HepG2 (cell line): Measurements from ENCODE around the gene PNPLA3. TPM values are rescaled to one million over a fixed set of nuclear protein-coding genes. Genes with fewer than 3 reads are reported as not detected.

ENCODE experiments used
- AKAP8 ChIP-seq: sonication (generic); formaldehyde crosslinking; IDR thresholded peaks from 2 replicates; pipeline ENCODE4 v1.5.1; 2020; ENCODE audit warnings: mild to moderate bottlenecking, missing genetic modification reagents
- DR1 ChIP-seq: sonication (generic); formaldehyde crosslinking; IDR thresholded peaks from 2 replicates; pipeline ENCODE4 v1.8.0; 2021; ENCODE audit warnings: mild to moderate bottlenecking, missing genetic modification reagents, inconsistent platforms
- FOXA3 ChIP-seq: IDR thresholded peaks from 2 replicates; pipeline ENCODE4 v1.6.1; 2016; ENCODE audit warnings: missing genetic modification reagents, missing compliant biosample characterization
- HNRNPK ChIP-seq: fragments of 200-400 bp; formaldehyde crosslinking; IDR thresholded peaks from 2 replicates; pipeline ENCODE4 v1.6.1; 2018; ENCODE audit warnings: low read length, low read depth, moderate library complexity, mild to moderate bottlenecking; ENCODE audit not compliant: poor library complexity, severe bottlenecking
- ISL2 ChIP-seq: sonication (generic); formaldehyde crosslinking; IDR thresholded peaks from 2 replicates; pipeline ENCODE4 v1.5.0; 2020; ENCODE audit warnings: missing genetic modification reagents
- MXI1 ChIP-seq: IDR thresholded peaks from 3 replicates; pipeline ENCODE4 v1.6.1; 2012; ENCODE audit warnings: low read depth, low read length, inconsistent platforms, borderline replicate concordance
- NFYB ChIP-seq: sonication (generic); formaldehyde crosslinking; IDR thresholded peaks from 2 replicates; pipeline ENCODE4 v1.4.0; 2020; ENCODE audit warnings: missing genetic modification reagents
- NFYC ChIP-seq: IDR thresholded peaks from 2 replicates; pipeline ENCODE4 v1.6.1; 2016; ENCODE audit warnings: missing genetic modification reagents, missing compliant biosample characterization
- PAWR ChIP-seq: sonication (generic); formaldehyde crosslinking; IDR thresholded peaks from 2 replicates; pipeline ENCODE4 v1.4.0; 2020; ENCODE audit warnings: missing genetic modification reagents, mild to moderate bottlenecking, borderline replicate concordance
- PHB2 ChIP-seq: fragments of 450-650 bp; IDR thresholded peaks from 2 replicates; pipeline ENCODE4 v1.6.1; 2018; ENCODE audit not compliant: partially characterized antibody
- RNF2 ChIP-seq: fragments of 450-650 bp; conservative IDR thresholded peaks from 2 replicates; pipeline ENCODE4 v1.6.1; 2016; ENCODE audit warnings: low read depth
- SMARCC2 ChIP-seq: fragments of 450-650 bp; IDR thresholded peaks from 2 replicates; pipeline ENCODE4 v1.6.1; 2017; ENCODE audit warnings: antibody characterized with exemption, mild to moderate bottlenecking
- ZBTB42 ChIP-seq: sonication (generic); formaldehyde crosslinking; IDR thresholded peaks from 2 replicates; pipeline ENCODE4 v1.5.0; 2020; ENCODE audit warnings: mild to moderate bottlenecking, missing genetic modification reagents
- ZNF263 ChIP-seq: sonication (generic); formaldehyde crosslinking; IDR thresholded peaks from 2 replicates; pipeline ENCODE4 v1.4.0; 2020; ENCODE audit warnings: missing genetic modification reagents
- ZNF782 ChIP-seq: sonication (generic); formaldehyde crosslinking; IDR thresholded peaks from 2 replicates; pipeline ENCODE4 v1.4.0; 2020; ENCODE audit warnings: missing genetic modification reagents, mild to moderate bottlenecking, borderline replicate concordance
- polyA plus RNA-seq, 8 experiments: library from polyadenylated mRNA; depleted of rRNA in 3 of 8; stranded (reverse) in 7 of 8; unstranded in 1 of 8; fragments of >200 nt; fragmentation: Illumina TruSeq in 4 of 8; extraction: Trizol in 4 of 8; gene quantifications; 2 replicates each; pipeline versions ENCODE4 v1.2.1 to v1.2.3, GENCODE V29; 2011 to 2016; ENCODE audit warnings: low read depth in 4 of 8, missing spikeins in 1 of 8, mixed read lengths in 1 of 8; ENCODE audit not compliant: insufficient read depth in 1 of 8
- total RNA-seq, 5 experiments: library from RNA; depleted of rRNA; stranded (reverse); fragments of >200 nt; fragmentation: Illumina TruSeq; extraction: Trizol; gene quantifications; 2 replicates each; pipeline ENCODE4 v1.2.3, GENCODE V29; 2016; ENCODE audit warnings: low read depth in 1 of 5
- TF ChIP-seq, protein P1 (sequence below): sonication (generic); formaldehyde crosslinking; IDR thresholded peaks from 2 replicates; pipeline ENCODE4 v1.4.0; 2020; ENCODE audit warnings: missing genetic modification reagents
- TF ChIP-seq, protein P2 (sequence below): sonication (generic); formaldehyde crosslinking; IDR thresholded peaks from 2 replicates; pipeline ENCODE4 v1.5.1; 2020; ENCODE audit warnings: mild to moderate bottlenecking, missing genetic modification reagents, moderate library complexity
- TF ChIP-seq, protein P3 (sequence below), 2 experiments: sonication (generic) in 1 of 2; formaldehyde crosslinking in 1 of 2; IDR thresholded peaks; 2 replicates each; pipeline versions ENCODE4 v1.5.1 to v1.6.1; 2011 to 2020; ENCODE audit warnings: borderline replicate concordance in 1 of 2, low read depth in 1 of 2, low read length in 1 of 2, mild to moderate bottlenecking in 1 of 2, missing genetic modification reagents in 1 of 2, moderate library complexity in 1 of 2
- TF ChIP-seq, protein P4 (sequence below): sonication (generic); formaldehyde crosslinking; IDR thresholded peaks from 2 replicates; pipeline ENCODE4 v1.5.1; 2020; ENCODE audit warnings: mild to moderate bottlenecking, missing genetic modification reagents, borderline replicate concordance

PNPLA3 gene
- total and polyA plus RNA-seq, 2 of the 13 experiments (the other 11 are each of a cell fraction or from before 2014, with no cell fraction given), result 16.9 to 19.8 TPM

DNA sequence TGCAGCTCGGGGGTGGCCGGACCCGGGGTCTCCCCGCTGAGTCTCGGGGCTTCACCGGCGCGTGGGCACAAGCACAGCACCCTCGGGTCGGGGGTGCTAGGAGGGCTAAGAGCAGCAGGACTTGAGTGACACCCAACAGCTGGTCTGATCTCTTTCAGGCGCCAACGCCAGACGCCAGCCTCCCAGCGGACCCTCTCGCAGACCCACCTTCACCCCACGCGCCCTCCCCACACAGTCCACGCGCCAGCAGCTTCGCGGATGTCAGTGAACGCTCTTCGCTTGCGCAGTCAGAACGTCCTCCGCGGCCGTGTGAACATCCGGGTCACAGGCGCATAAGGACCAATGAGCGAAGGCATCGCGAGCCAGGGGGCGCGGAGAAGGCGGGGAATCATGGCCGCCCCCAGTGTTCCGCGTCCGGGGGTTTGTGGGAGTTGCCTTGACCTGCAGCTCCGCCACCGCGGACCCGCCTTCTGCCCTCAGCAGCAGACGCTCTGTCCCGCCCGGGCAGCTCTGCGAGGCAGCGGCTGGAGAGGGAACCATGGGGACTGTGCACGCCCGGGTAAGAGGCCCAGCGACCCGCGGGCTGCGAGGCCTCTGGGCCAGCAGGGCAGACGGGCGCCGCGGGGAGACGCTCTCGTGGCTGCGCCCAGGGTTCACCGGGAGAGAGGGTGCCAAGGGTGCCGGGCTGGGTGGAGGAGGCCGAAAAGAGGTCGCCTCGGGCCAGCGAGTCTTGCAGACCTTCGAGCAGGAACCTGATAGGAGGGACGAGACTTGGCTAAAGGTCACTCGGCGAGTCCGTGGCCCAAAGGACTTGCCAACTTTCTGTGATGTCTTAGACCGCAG, 31.7 kb downstream of the PNPLA3 start, which contains the start of gene SAMM50 (continued):
- TF ChIP-seq, protein P1, sequence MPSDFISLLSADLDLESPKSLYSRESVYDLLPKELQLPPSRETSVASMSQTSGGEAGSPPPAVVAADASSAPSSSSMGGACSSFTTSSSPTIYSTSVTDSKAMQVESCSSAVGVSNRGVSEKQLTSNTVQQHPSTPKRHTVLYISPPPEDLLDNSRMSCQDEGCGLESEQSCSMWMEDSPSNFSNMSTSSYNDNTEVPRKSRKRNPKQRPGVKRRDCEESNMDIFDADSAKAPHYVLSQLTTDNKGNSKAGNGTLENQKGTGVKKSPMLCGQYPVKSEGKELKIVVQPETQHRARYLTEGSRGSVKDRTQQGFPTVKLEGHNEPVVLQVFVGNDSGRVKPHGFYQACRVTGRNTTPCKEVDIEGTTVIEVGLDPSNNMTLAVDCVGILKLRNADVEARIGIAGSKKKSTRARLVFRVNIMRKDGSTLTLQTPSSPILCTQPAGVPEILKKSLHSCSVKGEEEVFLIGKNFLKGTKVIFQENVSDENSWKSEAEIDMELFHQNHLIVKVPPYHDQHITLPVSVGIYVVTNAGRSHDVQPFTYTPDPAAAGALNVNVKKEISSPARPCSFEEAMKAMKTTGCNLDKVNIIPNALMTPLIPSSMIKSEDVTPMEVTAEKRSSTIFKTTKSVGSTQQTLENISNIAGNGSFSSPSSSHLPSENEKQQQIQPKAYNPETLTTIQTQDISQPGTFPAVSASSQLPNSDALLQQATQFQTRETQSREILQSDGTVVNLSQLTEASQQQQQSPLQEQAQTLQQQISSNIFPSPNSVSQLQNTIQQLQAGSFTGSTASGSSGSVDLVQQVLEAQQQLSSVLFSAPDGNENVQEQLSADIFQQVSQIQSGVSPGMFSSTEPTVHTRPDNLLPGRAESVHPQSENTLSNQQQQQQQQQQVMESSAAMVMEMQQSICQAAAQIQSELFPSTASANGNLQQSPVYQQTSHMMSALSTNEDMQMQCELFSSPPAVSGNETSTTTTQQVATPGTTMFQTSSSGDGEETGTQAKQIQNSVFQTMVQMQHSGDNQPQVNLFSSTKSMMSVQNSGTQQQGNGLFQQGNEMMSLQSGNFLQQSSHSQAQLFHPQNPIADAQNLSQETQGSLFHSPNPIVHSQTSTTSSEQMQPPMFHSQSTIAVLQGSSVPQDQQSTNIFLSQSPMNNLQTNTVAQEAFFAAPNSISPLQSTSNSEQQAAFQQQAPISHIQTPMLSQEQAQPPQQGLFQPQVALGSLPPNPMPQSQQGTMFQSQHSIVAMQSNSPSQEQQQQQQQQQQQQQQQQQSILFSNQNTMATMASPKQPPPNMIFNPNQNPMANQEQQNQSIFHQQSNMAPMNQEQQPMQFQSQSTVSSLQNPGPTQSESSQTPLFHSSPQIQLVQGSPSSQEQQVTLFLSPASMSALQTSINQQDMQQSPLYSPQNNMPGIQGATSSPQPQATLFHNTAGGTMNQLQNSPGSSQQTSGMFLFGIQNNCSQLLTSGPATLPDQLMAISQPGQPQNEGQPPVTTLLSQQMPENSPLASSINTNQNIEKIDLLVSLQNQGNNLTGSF, result no peak; the same call in 1 of the 2 replicates
- TF ChIP-seq, protein P2, sequence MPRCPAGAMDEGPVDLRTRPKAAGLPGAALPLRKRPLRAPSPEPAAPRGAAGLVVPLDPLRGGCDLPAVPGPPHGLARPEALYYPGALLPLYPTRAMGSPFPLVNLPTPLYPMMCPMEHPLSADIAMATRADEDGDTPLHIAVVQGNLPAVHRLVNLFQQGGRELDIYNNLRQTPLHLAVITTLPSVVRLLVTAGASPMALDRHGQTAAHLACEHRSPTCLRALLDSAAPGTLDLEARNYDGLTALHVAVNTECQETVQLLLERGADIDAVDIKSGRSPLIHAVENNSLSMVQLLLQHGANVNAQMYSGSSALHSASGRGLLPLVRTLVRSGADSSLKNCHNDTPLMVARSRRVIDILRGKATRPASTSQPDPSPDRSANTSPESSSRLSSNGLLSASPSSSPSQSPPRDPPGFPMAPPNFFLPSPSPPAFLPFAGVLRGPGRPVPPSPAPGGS (CRISPR knock-in tag), result no peak
- peak; percentile 33 for TF ChIP-seq HNRNPK
- peak; percentile 95 for TF ChIP-seq NFYC (CRISPR knock-in tag)
- peak; percentile 60 for TF ChIP-seq AKAP8 (CRISPR knock-in tag)
- peak; percentile 20; the same call in 1 of the 2 replicates for TF ChIP-seq ZNF782 (CRISPR knock-in tag)
- TF ChIP-seq PHB2, result no peak
- TF ChIP-seq, protein P3, sequence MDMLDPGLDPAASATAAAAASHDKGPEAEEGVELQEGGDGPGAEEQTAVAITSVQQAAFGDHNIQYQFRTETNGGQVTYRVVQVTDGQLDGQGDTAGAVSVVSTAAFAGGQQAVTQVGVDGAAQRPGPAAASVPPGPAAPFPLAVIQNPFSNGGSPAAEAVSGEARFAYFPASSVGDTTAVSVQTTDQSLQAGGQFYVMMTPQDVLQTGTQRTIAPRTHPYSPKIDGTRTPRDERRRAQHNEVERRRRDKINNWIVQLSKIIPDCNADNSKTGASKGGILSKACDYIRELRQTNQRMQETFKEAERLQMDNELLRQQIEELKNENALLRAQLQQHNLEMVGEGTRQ (IDR thresholded peaks at IDR 0.05; ENCODE audit: low read depth, low read length), result no peak
- TF ChIP-seq, protein P3 (CRISPR knock-in tag; IDR thresholded peaks at IDR 0.05; ENCODE audit: borderline replicate concordance), result peak; percentile 63; the same call in 1 of the 2 replicates
- peak; percentile 74; the same call in 1 of the 2 replicates for TF ChIP-seq RNF2
- no peak for TF ChIP-seq SMARCC2
- peak; percentile 53; the same call in 1 of the 3 replicates for TF ChIP-seq MXI1
- peak; percentile 74 for TF ChIP-seq FOXA3 (CRISPR knock-in tag)
- TF ChIP-seq DR1, result no peak
- peak; percentile 57; the same call in 1 of the 2 replicates for TF ChIP-seq ISL2 (CRISPR knock-in tag)
- TF ChIP-seq, protein P4, sequence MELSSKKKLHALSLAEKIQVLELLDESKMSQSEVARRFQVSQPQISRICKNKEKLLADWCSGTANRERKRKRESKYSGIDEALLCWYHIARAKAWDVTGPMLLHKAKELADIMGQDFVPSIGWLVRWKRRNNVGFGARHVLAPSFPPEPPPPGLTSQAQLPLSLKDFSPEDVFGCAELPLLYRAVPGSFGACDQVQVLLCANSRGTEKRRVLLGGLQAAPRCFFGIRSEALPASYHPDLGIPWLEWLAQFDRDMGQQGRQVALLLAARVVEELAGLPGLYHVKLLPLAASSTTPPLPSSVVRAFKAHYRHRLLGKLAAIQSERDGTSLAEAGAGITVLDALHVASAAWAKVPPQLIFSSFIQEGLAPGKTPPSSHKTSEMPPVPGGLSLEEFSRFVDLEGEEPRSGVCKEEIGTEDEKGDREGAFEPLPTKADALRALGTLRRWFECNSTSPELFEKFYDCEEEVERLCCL (CRISPR knock-in tag), result peak; percentile 29; the same call in 1 of the 2 replicates
- TF ChIP-seq ZBTB42 (CRISPR knock-in tag), result peak; percentile 93
- no peak for TF ChIP-seq PAWR (CRISPR knock-in tag)
- peak; percentile 92 for TF ChIP-seq NFYB (CRISPR knock-in tag)
- TF ChIP-seq ZNF263, result no peak
